ENCODE measurements around the gene GRAMD1B. TPM values are rescaled to one million over a fixed set of nuclear protein-coding genes. Genes with fewer than 3 reads are reported as not detected.

Gene GRAMD1B
- total RNA-seq, 1 experiment from 2014 or later = 1.2 TPM

DNA sequence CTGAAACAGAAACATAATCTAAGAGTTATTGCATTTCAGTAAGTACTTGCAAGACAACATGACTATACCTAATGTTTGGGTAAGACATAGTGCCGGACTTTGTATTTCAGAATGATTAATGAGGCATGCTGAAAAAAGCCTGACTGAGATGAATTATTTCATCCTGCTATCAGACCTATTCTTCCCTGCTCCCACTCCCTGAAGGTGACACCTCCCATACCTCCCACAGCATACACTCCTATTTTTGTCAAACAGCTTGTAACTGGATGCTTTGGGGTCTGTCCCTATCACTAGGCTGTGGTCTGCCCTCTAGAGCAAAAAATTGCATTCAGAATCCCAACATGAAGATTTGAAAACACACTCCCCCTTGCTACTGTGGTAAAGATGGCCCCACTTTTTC is 235.2 kb downstream of the GRAMD1B start:
- Histone ChIP-seq H3K4me3 (ENCODE audit: low read depth, low read length) (no peak overlapping the region), H3K9me3 (peaks cover 7% of the 10 kb centered on the region), H3K27me3 (replicated peaks; ENCODE audit: control insufficient read depth, insufficient read depth, low read length) (no peaks in the 10 kb centered on the region), H3K4me1 (no peaks in the 10 kb centered on the region), H3K36me3 (ENCODE audit: control insufficient read depth, insufficient read depth, low read length) (no peaks in the 10 kb centered on the region)
- TF ChIP-seq, protein P1, sequence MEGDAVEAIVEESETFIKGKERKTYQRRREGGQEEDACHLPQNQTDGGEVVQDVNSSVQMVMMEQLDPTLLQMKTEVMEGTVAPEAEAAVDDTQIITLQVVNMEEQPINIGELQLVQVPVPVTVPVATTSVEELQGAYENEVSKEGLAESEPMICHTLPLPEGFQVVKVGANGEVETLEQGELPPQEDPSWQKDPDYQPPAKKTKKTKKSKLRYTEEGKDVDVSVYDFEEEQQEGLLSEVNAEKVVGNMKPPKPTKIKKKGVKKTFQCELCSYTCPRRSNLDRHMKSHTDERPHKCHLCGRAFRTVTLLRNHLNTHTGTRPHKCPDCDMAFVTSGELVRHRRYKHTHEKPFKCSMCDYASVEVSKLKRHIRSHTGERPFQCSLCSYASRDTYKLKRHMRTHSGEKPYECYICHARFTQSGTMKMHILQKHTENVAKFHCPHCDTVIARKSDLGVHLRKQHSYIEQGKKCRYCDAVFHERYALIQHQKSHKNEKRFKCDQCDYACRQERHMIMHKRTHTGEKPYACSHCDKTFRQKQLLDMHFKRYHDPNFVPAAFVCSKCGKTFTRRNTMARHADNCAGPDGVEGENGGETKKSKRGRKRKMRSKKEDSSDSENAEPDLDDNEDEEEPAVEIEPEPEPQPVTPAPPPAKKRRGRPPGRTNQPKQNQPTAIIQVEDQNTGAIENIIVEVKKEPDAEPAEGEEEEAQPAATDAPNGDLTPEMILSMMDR (IDR thresholded peaks at IDR 0.05; ENCODE audit: insufficient read depth in 1 of 2, low read depth in 1 of 2, low read length in 1 of 2, severe bottlenecking in 1 of 2, unreplicated experiment in 1 of 2) = no peak
- POLR2A ChIA-PET = no interaction called here
- Mint-ChIP-seq H3K9me3 (ENCODE audit: unreplicated experiment) (peaks cover 9% of the 10 kb centered on the region), H3K27me3 (ENCODE audit: insufficient read depth, unreplicated experiment) (no peaks in the 10 kb centered on the region), H3K27ac (ENCODE audit: unreplicated experiment) (no peak overlapping the region), H3K4me1 (ENCODE audit: low read depth, unreplicated experiment) (no peaks in the 10 kb centered on the region), H3K36me3 (ENCODE audit: insufficient read depth, unreplicated experiment) (no peaks in the 10 kb centered on the region), H3K4me3 (ENCODE audit: unreplicated experiment) (no peak overlapping the region)
- CTCF ChIA-PET = no interaction called here
- intact Hi-C loops (cut with micrococcal nuclease; ENCODE audit: unreplicated experiment) = no loop called here
- no peak for DNase-seq
- BruUV-seq (replicated peaks) = no TSS peak

DNA sequence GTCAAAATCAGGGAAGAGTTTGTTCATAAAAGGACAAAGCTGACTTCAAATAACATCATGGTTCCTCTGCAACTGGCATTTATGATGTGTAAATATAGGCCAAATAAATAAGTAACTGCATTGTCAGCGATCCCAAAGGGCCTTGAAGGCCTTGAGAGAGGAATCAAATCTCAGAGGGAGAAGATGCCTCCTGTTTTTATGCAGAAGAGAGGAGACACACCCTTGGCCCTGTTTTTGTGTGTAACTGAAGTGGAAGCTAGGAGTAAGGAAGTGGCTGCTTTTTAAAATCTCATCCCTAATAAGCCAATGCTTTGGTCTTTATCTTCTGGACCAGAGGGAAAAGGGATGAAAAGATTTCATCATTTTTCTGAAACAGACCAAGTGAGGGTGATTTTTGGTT is 240.0 kb downstream of the GRAMD1B start:
- POLR2A ChIA-PET = no interaction called here
- Mint-ChIP-seq H3K27ac (ENCODE audit: unreplicated experiment) (no peak overlapping the region), H3K27me3 (ENCODE audit: insufficient read depth, unreplicated experiment) (peaks cover under 1% of the 10 kb centered on the region), H3K4me1 (ENCODE audit: low read depth, unreplicated experiment) (no peaks in the 10 kb centered on the region), H3K9me3 (ENCODE audit: unreplicated experiment) (no peaks in the 10 kb centered on the region), H3K36me3 (ENCODE audit: insufficient read depth, unreplicated experiment) (no peaks in the 10 kb centered on the region), H3K4me3 (ENCODE audit: unreplicated experiment) (no peak overlapping the region)
- Histone ChIP-seq H3K27me3 (replicated peaks; ENCODE audit: control insufficient read depth, insufficient read depth, low read length) (no peaks in the 10 kb centered on the region; the same call in 1 of the 2 replicates), H3K36me3 (ENCODE audit: control insufficient read depth, insufficient read depth, low read length) (no peaks in the 10 kb centered on the region), H3K4me1 (no peaks in the 10 kb centered on the region), H3K9me3 (no peaks in the 10 kb centered on the region; the same call in 1 of the 2 replicates), H3K4me3 (ENCODE audit: low read depth, low read length) (no peak overlapping the region)
- intact Hi-C loops (cut with micrococcal nuclease; ENCODE audit: unreplicated experiment) = no loop called here
- no peak for DNase-seq
- CTCF ChIA-PET = no interaction called here
- TF ChIP-seq, protein P1 (IDR thresholded peaks at IDR 0.05; ENCODE audit: insufficient read depth in 1 of 2, low read depth in 1 of 2, low read length in 1 of 2, severe bottlenecking in 1 of 2, unreplicated experiment in 1 of 2) = no peak
- no TSS peak for BruUV-seq (replicated peaks)

DNA sequence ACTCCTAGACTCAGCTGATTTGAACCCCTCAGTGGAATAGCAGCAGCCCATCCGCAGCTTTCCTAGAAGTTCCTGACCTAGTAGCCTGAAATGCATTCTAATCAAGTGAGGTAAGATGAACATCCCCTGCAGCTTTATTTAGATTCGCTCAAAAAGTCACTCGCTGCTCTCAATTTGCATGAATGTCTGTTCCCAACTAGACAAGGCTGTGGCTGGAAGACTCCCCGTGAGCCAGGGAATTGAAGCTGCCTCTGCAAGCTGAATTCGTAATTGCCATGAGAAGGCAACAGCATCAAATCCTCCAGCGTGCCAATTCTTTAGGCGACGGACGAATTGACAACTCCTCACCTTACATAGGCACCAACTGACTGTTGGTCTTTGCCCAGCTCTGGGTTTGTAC is 241.5 kb downstream of the GRAMD1B start:
- Mint-ChIP-seq H3K27ac (ENCODE audit: unreplicated experiment) (no peak overlapping the region), H3K4me1 (ENCODE audit: low read depth, unreplicated experiment) (no peaks in the 10 kb centered on the region), H3K27me3 (ENCODE audit: insufficient read depth, unreplicated experiment) (peaks cover 7% of the 10 kb centered on the region), H3K36me3 (ENCODE audit: insufficient read depth, unreplicated experiment) (no peaks in the 10 kb centered on the region), H3K4me3 (ENCODE audit: unreplicated experiment) (no peak overlapping the region), H3K9me3 (ENCODE audit: unreplicated experiment) (no peaks in the 10 kb centered on the region)
- no peaks in the 10 kb centered on the region; the same call in 1 of the 2 replicates for H3K9me3 ChIP-seq
- intact Hi-C loops (cut with micrococcal nuclease; ENCODE audit: unreplicated experiment) = no loop called here
- peaks cover 2% of the 10 kb centered on the region; the same call in 1 of the 2 replicates for H3K27me3 ChIP-seq (replicated peaks; ENCODE audit: control insufficient read depth, insufficient read depth, low read length)
- no peak overlapping the region for H3K4me3 ChIP-seq (ENCODE audit: low read depth, low read length)
- no TSS peak for BruUV-seq (replicated peaks)
- TF ChIP-seq, protein P1 (IDR thresholded peaks at IDR 0.05; ENCODE audit: insufficient read depth in 1 of 2, low read depth in 1 of 2, low read length in 1 of 2, severe bottlenecking in 1 of 2, unreplicated experiment in 1 of 2) = no peak
- DNase-seq = no peak
- H3K36me3 ChIP-seq (ENCODE audit: control insufficient read depth, insufficient read depth, low read length) = no peaks in the 10 kb centered on the region
- no peaks in the 10 kb centered on the region for H3K4me1 ChIP-seq
- ChIA-PET POLR2A (no interaction called here), CTCF (no interaction called here)

Measured in Caco-2 (cell line).